Prostate gland (tissue), 2 donors: ENCODE measurements around the gene CORO1C. TPM values are rescaled to one million over a fixed set of nuclear protein-coding genes. Genes with fewer than 3 reads are reported as not detected.

ENCODE experiments used
- DNase-seq: peaks from one replicate; pipeline ENCODE4 v3.0.0-alpha.2; 2019; ENCODE audit warnings: low spot score
- H3K27ac ChIP-seq, 2 donors: fragments of 200-600 bp; sonication (generic); 2 replicates each; pipeline ENCODE4 v1.5.1; 2017 to 2019
- H3K27me3 ChIP-seq: fragments of 200-600 bp; sonication (generic); replicated peaks from 2 replicates; pipeline ENCODE4 v1.5.1; 2019; ENCODE audit not compliant: insufficient read depth
- H3K36me3 ChIP-seq, 2 donors: fragments of 200-600 bp; sonication (generic); 1 replicate in 1 of 2; 2 replicates in 1 of 2; pipeline versions ENCODE4 v1.5.1 to v1.8.1; 2017 to 2019
- H3K4me1 ChIP-seq: fragments of 200-600 bp; sonication (generic); replicated peaks from 2 replicates; pipeline ENCODE4 v1.5.1; 2019
- H3K4me3 ChIP-seq, 2 donors: fragments of 200-600 bp; sonication (generic); 2 replicates each; pipeline ENCODE4 v1.5.1; 2017 to 2019
- H3K9me3 ChIP-seq: fragments of 200-600 bp; sonication (generic); 2 replicates; pipeline ENCODE4 v1.5.1; 2017
- CTCF ChIP-seq, 4 experiments: fragments of 200-600 bp in 2 of 4; fragments of 450-650 bp in 2 of 4; sonication (generic) in 2 of 4; IDR thresholded peaks; 1 replicate in 3 of 4; 2 replicates in 1 of 4; pipeline ENCODE4 v1.5.1; 2016 to 2019; ENCODE audit warnings: antibody characterized with exemption in 4 of 4, mild to moderate bottlenecking in 2 of 4, moderate library complexity in 2 of 4
- POLR2A ChIP-seq: fragments of 450-650 bp; IDR thresholded peaks from one replicate; pipeline ENCODE4 v1.6.1; 2016; ENCODE audit warnings: antibody characterized with exemption, mild to moderate bottlenecking
- POLR2AphosphoS5 ChIP-seq: sonication (generic); formaldehyde crosslinking; IDR thresholded peaks from one replicate; pipeline ENCODE4 v1.6.1; 2017; ENCODE audit warnings: antibody characterized with exemption
- WGBS: methylation state at CpG from one replicate; pipeline ENCODE4 v1.1.5; 2018; 5-methylcytosine and 5-hydroxymethylcytosine counted together
- intact Hi-C: fragments of 100-400 bp; cut with DNase I; formaldehyde crosslinking; loops from one replicate; pipeline ENCODE4 v1.14.2; 2022
- total RNA-seq, 2 donors: library from RNA; depleted of rRNA; stranded (reverse); fragments of >200 nt; gene quantifications; one replicate each; pipeline ENCODE4 v1.1.0, GENCODE V29; 2016

CORO1C gene
- total RNA-seq, 2 donors from 2014 or later = 34.9 to 105 TPM

GRCh38 chr12:108604208-108604941 is 126.9 kb downstream of the CORO1C start:
- no peaks in the 10 kb centered on the region for H3K36me3 ChIP-seq
- H3K4me3 ChIP-seq = no peak overlapping the region
- DNase-seq = no peak
- intact Hi-C loops = no loop called here
- no peaks in the 10 kb centered on the region for H3K27me3 ChIP-seq
- 32% methylated on average over 14 of the region's 14 CpGs for WGBS
- H3K27ac ChIP-seq = no peak overlapping the region
- H3K4me1 ChIP-seq = no peaks in the 10 kb centered on the region
- H3K9me3 ChIP-seq = no peaks in the 10 kb centered on the region
- TF ChIP-seq POLR2AphosphoS5 (no peak), CTCF (IDR thresholded peaks at IDR 0.05) (no peak), POLR2A (no peak)

GRCh38 chr12:108603743-108604142 is 127.6 kb downstream of the CORO1C start:
- TF ChIP-seq CTCF (IDR thresholded peaks at IDR 0.05) (no peak), POLR2A (no peak), POLR2AphosphoS5 (no peak)
- H3K27me3 ChIP-seq = no peaks in the 10 kb centered on the region
- no peak overlapping the region for H3K4me3 ChIP-seq
- H3K36me3 ChIP-seq = no peaks in the 10 kb centered on the region
- WGBS = 89% methylated on average over 4 of the region's 4 CpGs
- intact Hi-C loops = no loop called here
- no peak for DNase-seq
- H3K4me1 ChIP-seq = no peaks in the 10 kb centered on the region
- no peaks in the 10 kb centered on the region for H3K9me3 ChIP-seq
- H3K27ac ChIP-seq = no peak overlapping the region

GRCh38 chr12:108602976-108603704 is 128.2 kb downstream of the CORO1C start:
- no peaks in the 10 kb centered on the region for H3K27me3 ChIP-seq
- no peak overlapping the region for H3K27ac ChIP-seq
- H3K9me3 ChIP-seq = no peaks in the 10 kb centered on the region
- no peak overlapping the region for H3K4me3 ChIP-seq
- WGBS = 84% methylated on average over 15 of the region's 15 CpGs
- TF ChIP-seq POLR2A (no peak), CTCF (IDR thresholded peaks at IDR 0.05) (no peak), POLR2AphosphoS5 (no peak)
- intact Hi-C loops = no loop called here
- DNase-seq = no peak
- H3K36me3 ChIP-seq = no peaks in the 10 kb centered on the region
- no peaks in the 10 kb centered on the region for H3K4me1 ChIP-seq

- H3K9me3 ChIP-seq = no peaks in the 10 kb centered on the region
- H3K4me1 ChIP-seq = no peaks in the 10 kb centered on the region
- H3K27me3 ChIP-seq = no peaks in the 10 kb centered on the region
- no peak overlapping the region for H3K27ac ChIP-seq
- H3K4me3 ChIP-seq = no peak overlapping the region
- H3K36me3 ChIP-seq = no peaks in the 10 kb centered on the region
- TF ChIP-seq CTCF (IDR thresholded peaks at IDR 0.05) (no peak), POLR2A (no peak), POLR2AphosphoS5 (no peak)
- WGBS = 98% methylated on average over 9 of the region's 9 CpGs
- no peak for DNase-seq
- intact Hi-C loops = no loop called here
These were observed 129.1 kb downstream of the CORO1C start for GRCh38 chr12:108602209-108602705.
